ENCODE results near the gene RFXAP. TPM values are rescaled to one million over a fixed set of nuclear protein-coding genes. Genes with fewer than 3 reads are reported as not detected.

Gene RFXAP
- polyA plus RNA-seq, 1 donor (not counting 4 experiments of a cell fraction or from before 2014, with no cell fraction given), result 2.8 TPM

DNA sequence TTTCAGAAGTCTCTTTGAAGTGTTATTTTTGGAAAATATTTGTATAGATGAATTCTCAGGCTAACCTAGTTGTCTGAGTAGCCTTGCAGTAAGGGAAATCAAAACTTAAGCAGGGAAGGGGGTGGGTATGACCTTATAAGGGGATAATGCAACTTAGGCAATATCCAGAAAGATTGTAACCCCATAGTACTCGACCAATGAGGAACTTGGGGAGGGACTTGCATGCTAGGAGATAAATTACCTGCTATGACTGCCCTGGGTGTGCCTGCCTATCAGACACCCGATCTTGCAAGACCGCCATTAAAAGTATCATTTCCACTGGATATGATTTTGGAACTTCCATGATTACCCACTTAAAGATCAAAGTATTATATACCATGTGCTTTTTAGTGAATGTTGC is 23.0 kb upstream of the RFXAP start:
- Histone ChIP-seq H3K4me2 (ENCODE audit: control insufficient read depth, extremely low read depth, insufficient read depth, low read depth, low read length) (no peak overlapping the region), H2AFZ (ENCODE audit: control insufficient read depth, low read length) (no peak overlapping the region), H3K36me3 (ENCODE audit: control insufficient read depth in 2 of 2, extremely low read depth in 1 of 2, insufficient read depth in 2 of 2, low read length in 2 of 2) (no peaks in the 10 kb centered on the region), H3K27ac (ENCODE audit: control insufficient read depth, insufficient read depth, low read length) (no peak overlapping the region), H3K27me3 (ENCODE audit: control insufficient read depth, extremely low read depth, insufficient read depth, low read length) (no peaks in the 10 kb centered on the region), H3K9me3 (ENCODE audit: control insufficient read depth, low read depth, low read length) (no peaks in the 10 kb centered on the region), H3K9ac (ENCODE audit: control insufficient read depth, extremely low read depth, insufficient read depth, low read length) (no peak overlapping the region), H3K4me3 (ENCODE audit: control insufficient read depth in 2 of 3, extremely low read depth in 1 of 3, insufficient read depth in 2 of 3, low read depth in 1 of 3, low read length in 3 of 3) (no peak overlapping the region), H3K4me1 (ENCODE audit: control insufficient read depth, extremely low read depth, insufficient read depth, low read length) (no peaks in the 10 kb centered on the region), H4K20me1 (ENCODE audit: control insufficient read depth, extremely low read depth, insufficient read depth, low read length) (no peaks in the 10 kb centered on the region), H3K79me2 (ENCODE audit: control insufficient read depth, insufficient read depth, low read length) (no peaks in the 10 kb centered on the region), H3K9me1 (ENCODE audit: control insufficient read depth, extremely low read depth, insufficient read depth, low read length) (no peaks in the 10 kb centered on the region)
- dilution Hi-C loops (cut with MboI; ENCODE audit: extremely low pct_ligation_motif_present, low sequenced_read_pairs), result no loop called here
- no peak for DNase-seq (ENCODE audit: low read depth, low spot score)
- no peak for TF ChIP-seq EZH2 (IDR thresholded peaks at IDR 0.05; ENCODE audit: low read length)
- TF ChIP-seq CTCF (optimal IDR thresholded peaks at IDR 0.05 in 1 of 3, IDR thresholded peaks at IDR 0.05 in 1 of 3, conservative IDR thresholded peaks at IDR 0.05 in 1 of 3; ENCODE audit: extremely low read depth in 1 of 3, insufficient read depth in 2 of 3, low read length in 3 of 3), result no peak
- no peak for FAIRE-seq

GRCh38 chr13:36801035-36801434 is 18.0 kb upstream of the RFXAP start:
- Histone ChIP-seq H3K9me3 (ENCODE audit: control insufficient read depth, low read depth, low read length) (no peaks in the 10 kb centered on the region), H3K4me1 (ENCODE audit: control insufficient read depth, extremely low read depth, insufficient read depth, low read length) (no peaks in the 10 kb centered on the region), H3K27me3 (ENCODE audit: control insufficient read depth, extremely low read depth, insufficient read depth, low read length) (no peaks in the 10 kb centered on the region), H3K9ac (ENCODE audit: control insufficient read depth, extremely low read depth, insufficient read depth, low read length) (no peak overlapping the region), H3K9me1 (ENCODE audit: control insufficient read depth, extremely low read depth, insufficient read depth, low read length) (no peaks in the 10 kb centered on the region), H3K4me3 (ENCODE audit: control insufficient read depth in 2 of 3, extremely low read depth in 1 of 3, insufficient read depth in 2 of 3, low read depth in 1 of 3, low read length in 3 of 3) (no peak overlapping the region), H3K27ac (ENCODE audit: control insufficient read depth, insufficient read depth, low read length) (no peak overlapping the region), H3K4me2 (ENCODE audit: control insufficient read depth, extremely low read depth, insufficient read depth, low read depth, low read length) (no peak overlapping the region), H4K20me1 (ENCODE audit: control insufficient read depth, extremely low read depth, insufficient read depth, low read length) (no peaks in the 10 kb centered on the region), H3K36me3 (ENCODE audit: control insufficient read depth in 2 of 2, extremely low read depth in 1 of 2, insufficient read depth in 2 of 2, low read length in 2 of 2) (no peaks in the 10 kb centered on the region), H3K79me2 (ENCODE audit: control insufficient read depth, insufficient read depth, low read length) (no peaks in the 10 kb centered on the region), H2AFZ (ENCODE audit: control insufficient read depth, low read length) (no peak overlapping the region)
- DNase-seq (ENCODE audit: low read depth, low spot score), result no peak
- no peak for FAIRE-seq
- TF ChIP-seq CTCF (optimal IDR thresholded peaks at IDR 0.05 in 1 of 3, IDR thresholded peaks at IDR 0.05 in 1 of 3, conservative IDR thresholded peaks at IDR 0.05 in 1 of 3; ENCODE audit: extremely low read depth in 1 of 3, insufficient read depth in 2 of 3, low read length in 3 of 3) (no peak), EZH2 (IDR thresholded peaks at IDR 0.05; ENCODE audit: low read length) (no peak)
- dilution Hi-C loops (cut with MboI; ENCODE audit: extremely low pct_ligation_motif_present, low sequenced_read_pairs), result no loop called here

All from keratinocyte (primary cell).